IMR-90 (cell line): ENCODE results near the gene ALDH3B2.

Experiments used
- CHD1 ChIP-seq: IDR thresholded peaks from 2 replicates; pipeline ENCODE4 v1.6.1; 2012; ENCODE audit warnings: low read depth, low read length, improper control_type of control experiment
- MAZ ChIP-seq: IDR thresholded peaks from 2 replicates; pipeline ENCODE4 v1.6.1; 2012; ENCODE audit warnings: low read depth, mild to moderate bottlenecking, low read length, improper control_type of control experiment, moderate library complexity, borderline replicate concordance
- NFE2L2 ChIP-seq: fragments of 150-350 bp; IDR thresholded peaks from 2 replicates; pipeline ENCODE4 v1.6.1; 2016; ENCODE audit warnings: low read depth, mild to moderate bottlenecking, low read length
- POLR2A ChIP-seq: IDR thresholded peaks from 2 replicates; pipeline ENCODE4 v1.6.1; 2012; ENCODE audit warnings: mild to moderate bottlenecking, low read depth, low read length
- RFX5 ChIP-seq: IDR thresholded peaks from 2 replicates; pipeline ENCODE4 v1.8.0; 2012; ENCODE audit warnings: low read depth, mild to moderate bottlenecking, low read length, moderate library complexity
- SMC3 ChIP-seq: fragments of 150-350 bp; IDR thresholded peaks from 2 replicates; pipeline ENCODE4 v1.6.1; 2016; ENCODE audit warnings: low read depth, mild to moderate bottlenecking, antibody characterized with exemption, low read length, moderate library complexity
- TF ChIP-seq, protein P1 (sequence below): conservative IDR thresholded peaks from 2 replicates; pipeline ENCODE4 v1.5.1; 2012; ENCODE audit warnings: mild to moderate bottlenecking, low read depth, low read length, improper control_type of control experiment
- TF ChIP-seq, protein P2 (sequence below): fragments of 150-350 bp; IDR thresholded peaks from 2 replicates; pipeline ENCODE4 v1.6.1; 2017; ENCODE audit warnings: mild to moderate bottlenecking, antibody characterized with exemption, low read length, low read depth
- TF ChIP-seq, protein P3 (sequence below): fragments of 150-350 bp; IDR thresholded peaks from 2 replicates; pipeline ENCODE4 v1.6.1; 2016; ENCODE audit warnings: low read depth, mild to moderate bottlenecking, low read length, moderate library complexity, borderline replicate concordance

DNA sequence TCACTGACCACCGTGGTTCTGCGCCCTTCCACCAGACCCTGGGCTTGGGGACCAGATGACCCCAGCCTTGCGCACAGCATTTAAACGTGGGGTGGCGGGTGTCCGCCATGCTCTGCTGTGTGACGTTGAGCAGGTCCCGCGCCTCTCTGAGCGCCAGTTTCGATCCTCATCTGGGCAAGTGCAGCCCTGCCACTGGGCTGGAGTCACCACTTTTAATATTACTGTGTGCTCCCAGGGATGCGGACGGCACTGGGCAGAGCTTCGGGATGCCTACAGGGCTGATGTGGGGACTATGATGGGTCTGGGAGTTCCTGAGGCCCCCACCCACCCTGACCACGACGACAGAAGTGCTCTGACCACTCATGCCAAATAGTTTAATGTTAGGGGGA lies 43.5 kb downstream of the ALDH3B2 start:
- TF ChIP-seq RFX5, result no peak
- TF ChIP-seq, protein P1, sequence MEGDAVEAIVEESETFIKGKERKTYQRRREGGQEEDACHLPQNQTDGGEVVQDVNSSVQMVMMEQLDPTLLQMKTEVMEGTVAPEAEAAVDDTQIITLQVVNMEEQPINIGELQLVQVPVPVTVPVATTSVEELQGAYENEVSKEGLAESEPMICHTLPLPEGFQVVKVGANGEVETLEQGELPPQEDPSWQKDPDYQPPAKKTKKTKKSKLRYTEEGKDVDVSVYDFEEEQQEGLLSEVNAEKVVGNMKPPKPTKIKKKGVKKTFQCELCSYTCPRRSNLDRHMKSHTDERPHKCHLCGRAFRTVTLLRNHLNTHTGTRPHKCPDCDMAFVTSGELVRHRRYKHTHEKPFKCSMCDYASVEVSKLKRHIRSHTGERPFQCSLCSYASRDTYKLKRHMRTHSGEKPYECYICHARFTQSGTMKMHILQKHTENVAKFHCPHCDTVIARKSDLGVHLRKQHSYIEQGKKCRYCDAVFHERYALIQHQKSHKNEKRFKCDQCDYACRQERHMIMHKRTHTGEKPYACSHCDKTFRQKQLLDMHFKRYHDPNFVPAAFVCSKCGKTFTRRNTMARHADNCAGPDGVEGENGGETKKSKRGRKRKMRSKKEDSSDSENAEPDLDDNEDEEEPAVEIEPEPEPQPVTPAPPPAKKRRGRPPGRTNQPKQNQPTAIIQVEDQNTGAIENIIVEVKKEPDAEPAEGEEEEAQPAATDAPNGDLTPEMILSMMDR, result no peak
- TF ChIP-seq POLR2A, result no peak
- TF ChIP-seq CHD1, result no peak
- no peak for TF ChIP-seq SMC3
- TF ChIP-seq, protein P2, sequence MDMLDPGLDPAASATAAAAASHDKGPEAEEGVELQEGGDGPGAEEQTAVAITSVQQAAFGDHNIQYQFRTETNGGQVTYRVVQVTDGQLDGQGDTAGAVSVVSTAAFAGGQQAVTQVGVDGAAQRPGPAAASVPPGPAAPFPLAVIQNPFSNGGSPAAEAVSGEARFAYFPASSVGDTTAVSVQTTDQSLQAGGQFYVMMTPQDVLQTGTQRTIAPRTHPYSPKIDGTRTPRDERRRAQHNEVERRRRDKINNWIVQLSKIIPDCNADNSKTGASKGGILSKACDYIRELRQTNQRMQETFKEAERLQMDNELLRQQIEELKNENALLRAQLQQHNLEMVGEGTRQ, result no peak
- TF ChIP-seq, protein P3, sequence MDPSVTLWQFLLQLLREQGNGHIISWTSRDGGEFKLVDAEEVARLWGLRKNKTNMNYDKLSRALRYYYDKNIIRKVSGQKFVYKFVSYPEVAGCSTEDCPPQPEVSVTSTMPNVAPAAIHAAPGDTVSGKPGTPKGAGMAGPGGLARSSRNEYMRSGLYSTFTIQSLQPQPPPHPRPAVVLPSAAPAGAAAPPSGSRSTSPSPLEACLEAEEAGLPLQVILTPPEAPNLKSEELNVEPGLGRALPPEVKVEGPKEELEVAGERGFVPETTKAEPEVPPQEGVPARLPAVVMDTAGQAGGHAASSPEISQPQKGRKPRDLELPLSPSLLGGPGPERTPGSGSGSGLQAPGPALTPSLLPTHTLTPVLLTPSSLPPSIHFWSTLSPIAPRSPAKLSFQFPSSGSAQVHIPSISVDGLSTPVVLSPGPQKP, result no peak
- TF ChIP-seq MAZ, result no peak
- no peak for TF ChIP-seq NFE2L2
